Bone marrow (tissue), 2 donors: Measurements from ENCODE around the gene PRAC2.

Experiments
- DNase-seq, 2 donors: peaks; one replicate each; lab custom pipeline; 2025; lab: John Stamatoyannopoulos, UW

PRAC2 gene

GRCh38 chr17:48734333-48735061 lies 11.5 kb downstream of the PRAC2 start:
- no peak for DNase-seq

- DNase-seq = no peak
Observed at GRCh38 chr17:48735062-48735351, 12.0 kb downstream of the PRAC2 start.

GRCh38 chr17:48737330-48738043 lies 14.5 kb downstream of the PRAC2 start:
- no peak for DNase-seq

- DNase-seq = no peak
Observed at GRCh38 chr17:48738424-48738802, 15.4 kb downstream of the PRAC2 start.

- no peak for DNase-seq
Observed at GRCh38 chr17:48738803-48739526, 16.0 kb downstream of the PRAC2 start.

- no peak for DNase-seq
Observed at GRCh38 chr17:48740537-48740936, 17.6 kb downstream of the PRAC2 start.

GRCh38 chr17:48745381-48746275 lies 22.6 kb downstream of the PRAC2 start:
- DNase-seq = no peak

GRCh38 chr17:48746916-48747444 lies 24.0 kb downstream of the PRAC2 start:
- DNase-seq = no peak

- DNase-seq = no peak
Observed at GRCh38 chr17:48747445-48748363, 24.7 kb downstream of the PRAC2 start.

GRCh38 chr17:48748718-48749566 lies 26.0 kb downstream of the PRAC2 start:
- no peak for DNase-seq

GRCh38 chr17:48749621-48750553 lies 26.9 kb downstream of the PRAC2 start:
- no peak for DNase-seq

- DNase-seq = no peak
Observed at GRCh38 chr17:48751172-48751571, 28.2 kb downstream of the PRAC2 start.

GRCh38 chr17:48751733-48752398 lies 28.9 kb downstream of the PRAC2 start:
- DNase-seq = no peak

- DNase-seq = no peak
Observed at GRCh38 chr17:48752399-48753288, 29.7 kb downstream of the PRAC2 start.

- no peak for DNase-seq
Observed at GRCh38 chr17:48753794-48754499, 31.0 kb downstream of the PRAC2 start.

- DNase-seq = no peak
Observed at GRCh38 chr17:48754500-48755261, 31.7 kb downstream of the PRAC2 start.
